Activated CD4-positive, CD25-positive, alpha-beta regulatory T cell treated with anti-CD3 and anti-CD28 coated beads, Interleukin-2, amount 50 U/mL, for 72 hours (primary cell): Measurements from ENCODE around the gene PLXNB2.

Experiments
- DNase-seq: peaks from one replicate; pipeline ENCODE4 v3.0.0; 2021

Gene PLXNB2

GRCh38 chr22:50296658-50297490, 10.6 kb downstream of the PLXNB2 start:
- DNase-seq, result no peak

- no peak for DNase-seq
Observed at GRCh38 chr22:50294319-50294656, 13.2 kb downstream of the PLXNB2 start.

GRCh38 chr22:50293441-50294318, 13.8 kb downstream of the PLXNB2 start:
- no peak for DNase-seq

GRCh38 chr22:50292643-50293440, 14.6 kb downstream of the PLXNB2 start:
- DNase-seq, result no peak

GRCh38 chr22:50289942-50290630, 17.4 kb downstream of the PLXNB2 start:
- DNase-seq, result no peak

- no peak for DNase-seq
Observed at GRCh38 chr22:50289151-50289941, 18.1 kb downstream of the PLXNB2 start.

GRCh38 chr22:50287731-50288130, 19.7 kb downstream of the PLXNB2 start:
- DNase-seq, result no peak

- no peak for DNase-seq
Observed at GRCh38 chr22:50286701-50287318, 20.6 kb downstream of the PLXNB2 start.

GRCh38 chr22:50286275-50286674, 21.2 kb downstream of the PLXNB2 start:
- no peak for DNase-seq

- DNase-seq, result no peak
Observed at GRCh38 chr22:50285568-50286229, 21.7 kb downstream of the PLXNB2 start.

GRCh38 chr22:50284479-50284878, 23.0 kb downstream of the PLXNB2 start:
- no peak for DNase-seq

GRCh38 chr22:50283821-50284220, 23.6 kb downstream of the PLXNB2 start:
- DNase-seq, result no peak

GRCh38 chr22:50282361-50283155, 24.9 kb downstream of the PLXNB2 start:
- DNase-seq, result no peak

GRCh38 chr22:50281957-50282356, 25.5 kb downstream of the PLXNB2 start:
- DNase-seq, result no peak

- no peak for DNase-seq
Observed at GRCh38 chr22:50281384-50281760, 26.1 kb downstream of the PLXNB2 start.

- no peak for DNase-seq
Observed at GRCh38 chr22:50280708-50281383, 26.6 kb downstream of the PLXNB2 start.

- no peak for DNase-seq
Observed at GRCh38 chr22:50280022-50280707, 27.3 kb downstream of the PLXNB2 start.

- no peak for DNase-seq
Observed at GRCh38 chr22:50278956-50279619, 28.4 kb downstream of the PLXNB2 start.
